NT2/D1 (cell line): ENCODE results near the gene KCNK16.

Source experiments
- YY1 ChIP-seq: IDR thresholded peaks from 2 replicates; pipeline ENCODE4 v1.6.1; 2011; ENCODE audit not compliant: insufficient read length, insufficient read depth
- ZNF274 ChIP-seq: IDR thresholded peaks from 2 replicates; pipeline ENCODE4 v1.6.1; 2011; ENCODE audit warnings: mild to moderate bottlenecking, low read depth, low read length

- TF ChIP-seq YY1 = no peak
- TF ChIP-seq ZNF274 = no peak
These were observed 49.1 kb downstream of the KCNK16 start for GRCh38 chr6:39273406-39273821.
